Measurements from ENCODE around the gene ZBTB45.

ZBTB45 gene

GRCh38 chr19:58519355-58520256 is at the start of gene ZBTB45:
ZBTB45 (minus strand) TSS chr19:58519810; CDS start chr19:58517673, 2,137 bp downstream.
- DNase-seq (ENCODE audit: low read depth), result peak; percentile 96

GRCh38 chr19:58568453-58569130 is 49.0 kb upstream of the ZBTB45 start:
- no peak for DNase-seq (ENCODE audit: low read depth)

DNA sequence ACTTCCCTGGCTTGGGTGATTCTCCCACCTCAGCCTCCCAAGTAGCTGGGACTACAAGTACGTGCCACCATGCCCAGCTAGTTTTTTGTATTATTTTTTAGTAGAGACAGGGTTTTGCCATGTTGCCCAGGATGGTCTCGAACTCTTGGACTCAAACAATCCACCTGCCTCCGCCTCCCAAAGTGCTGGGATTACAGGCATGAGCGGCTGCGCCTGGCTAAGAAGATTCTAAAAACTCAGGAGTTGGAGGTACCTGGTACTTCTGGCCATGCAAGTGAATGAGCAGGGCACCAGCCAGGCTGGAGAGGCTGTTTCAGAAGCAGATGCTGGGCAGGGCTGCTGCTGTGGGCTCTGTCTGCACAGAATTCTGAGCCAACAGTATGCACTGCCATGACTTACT is 47.4 kb upstream of the ZBTB45 start:
- no peak for DNase-seq (ENCODE audit: low read depth)

DNA sequence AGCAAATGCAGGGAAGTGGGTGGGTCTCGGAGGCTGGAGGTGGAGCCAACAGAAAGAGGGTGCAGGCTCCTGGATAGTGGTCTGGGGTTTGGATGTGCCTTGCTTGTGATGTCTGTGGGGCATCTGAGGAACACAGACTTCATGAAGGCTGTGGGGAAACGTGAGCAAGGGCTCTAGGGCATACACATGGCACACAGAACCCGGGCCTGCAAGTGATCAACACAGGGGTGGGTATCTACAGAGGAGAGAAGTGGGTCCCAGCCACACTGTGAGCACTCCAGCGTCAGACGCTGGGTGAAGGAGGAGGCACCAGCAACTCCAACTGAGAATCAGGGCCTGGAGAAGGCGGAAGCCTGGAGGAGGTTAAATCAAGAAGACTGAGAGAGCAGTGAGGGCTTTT is 44.2 kb upstream of the ZBTB45 start:
- DNase-seq (ENCODE audit: low read depth), result no peak

- DNase-seq (ENCODE audit: low read depth), result no peak
These were observed 43.5 kb upstream of the ZBTB45 start for GRCh38 chr19:58563034-58563573.

GRCh38 chr19:58562122-58563033 is 42.8 kb upstream of the ZBTB45 start:
- peak; percentile 39 for DNase-seq (ENCODE audit: low read depth)

- DNase-seq (ENCODE audit: low read depth), result no peak
These were observed 41.9 kb upstream of the ZBTB45 start for GRCh38 chr19:58561373-58562121.

DNA sequence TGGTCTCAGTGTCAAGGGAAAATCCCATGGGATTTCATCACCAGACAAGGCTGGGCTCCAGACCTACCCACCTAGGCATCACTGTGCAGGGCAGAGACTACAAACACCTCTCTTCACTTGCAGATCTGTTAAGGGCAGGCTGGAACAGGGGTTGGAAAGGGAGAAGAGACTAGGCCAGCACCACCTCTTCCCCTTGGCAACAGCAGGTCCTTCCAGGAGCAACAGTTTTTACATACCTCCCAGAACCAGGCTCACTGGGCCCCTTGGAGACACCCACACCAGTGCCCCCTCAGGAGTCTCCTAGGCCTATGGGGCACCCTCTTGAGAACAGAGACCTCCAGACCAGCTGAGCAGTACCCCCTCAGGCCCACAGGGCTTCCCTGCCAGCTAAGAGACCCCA is 41.3 kb upstream of the ZBTB45 start:
- no peak for DNase-seq (ENCODE audit: low read depth)

DNA sequence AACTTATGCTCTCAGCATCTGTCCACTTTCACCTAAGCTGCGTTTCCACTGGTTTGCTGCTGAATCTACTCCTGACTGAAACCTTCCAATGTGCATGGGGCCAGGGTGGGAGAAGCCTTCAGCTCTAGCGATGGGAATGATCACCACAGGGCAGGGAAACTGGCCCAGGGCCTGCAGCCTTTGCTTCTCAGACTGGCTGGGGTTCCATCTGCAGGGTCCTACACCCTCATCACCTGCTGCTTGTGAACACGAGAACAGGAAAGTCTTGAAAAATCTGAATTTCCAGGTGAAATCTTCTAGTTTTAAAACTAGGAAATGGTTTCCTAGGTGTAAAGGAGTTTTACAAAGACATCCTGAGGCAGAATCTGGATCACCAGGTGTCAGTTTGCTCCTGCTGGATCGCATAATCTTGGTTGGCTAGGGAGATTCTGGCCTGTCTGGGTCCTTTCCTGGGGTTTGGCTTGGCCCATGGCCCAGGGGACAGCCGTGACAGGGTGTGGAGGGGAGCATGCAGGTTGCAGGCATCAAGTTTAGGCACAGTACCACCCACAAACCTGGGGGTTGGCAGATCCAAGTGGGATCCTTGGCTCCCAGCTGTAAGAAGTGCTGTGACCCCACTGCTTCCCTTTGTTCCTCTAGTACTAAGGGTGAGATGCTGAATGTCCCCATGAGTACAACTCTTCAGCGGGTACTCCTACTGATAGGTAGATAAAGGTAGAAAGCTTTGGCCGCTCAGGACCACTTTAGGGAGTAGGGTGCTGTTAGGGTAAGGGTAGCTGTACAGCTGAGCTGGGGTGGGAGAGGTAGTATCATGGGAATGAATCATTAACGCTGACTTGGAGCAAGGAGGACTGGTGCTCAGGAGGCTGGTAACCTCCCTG is 40.6 kb upstream of the ZBTB45 start:
- no peak for DNase-seq (ENCODE audit: low read depth)

GRCh38 chr19:58559275-58560006 is 39.8 kb upstream of the ZBTB45 start:
- DNase-seq (ENCODE audit: low read depth), result peak; percentile 89

- peak; percentile 96 for DNase-seq (ENCODE audit: low read depth)
These were observed 39.1 kb upstream of the ZBTB45 start for GRCh38 chr19:58558623-58559274.

DNA sequence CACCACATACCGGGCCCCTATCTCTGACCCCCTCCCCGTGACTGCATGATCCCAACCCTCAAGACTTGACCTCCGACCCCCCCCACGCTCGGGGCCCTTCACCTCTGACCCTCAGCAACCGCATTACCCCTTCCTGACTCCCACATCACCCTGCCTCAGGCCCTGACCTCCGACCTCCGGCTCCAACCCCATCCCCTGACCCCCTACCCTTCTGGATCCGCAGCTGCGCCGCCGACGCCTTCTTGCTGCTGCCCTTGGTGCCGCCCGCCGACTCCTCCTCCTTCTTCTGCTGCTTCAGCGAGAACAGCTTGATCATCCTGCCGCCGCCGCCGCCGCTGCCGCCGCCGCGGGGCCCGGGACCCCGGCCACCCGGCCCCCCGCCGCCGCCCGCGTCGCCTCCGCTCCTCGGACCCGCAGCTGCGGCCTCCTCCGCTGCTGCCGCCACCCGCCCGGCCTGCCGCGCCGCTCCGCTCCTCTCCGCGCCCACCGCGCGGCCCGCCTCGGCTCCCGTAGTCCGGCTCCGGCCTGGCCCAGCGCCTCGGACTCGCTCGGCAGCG is 38.5 kb upstream of the ZBTB45 start, which contains the start of gene UBE2M:
TSS of gene UBE2M (minus strand) at position 546 of the 557 bp plus-strand sequence. CDS start at position 316, 230 bp downstream.
- DNase-seq (ENCODE audit: low read depth), result peak; percentile 37

GRCh38 chr19:58557221-58558065 is 37.8 kb upstream of the ZBTB45 start:
- no peak for DNase-seq (ENCODE audit: low read depth)

DNA sequence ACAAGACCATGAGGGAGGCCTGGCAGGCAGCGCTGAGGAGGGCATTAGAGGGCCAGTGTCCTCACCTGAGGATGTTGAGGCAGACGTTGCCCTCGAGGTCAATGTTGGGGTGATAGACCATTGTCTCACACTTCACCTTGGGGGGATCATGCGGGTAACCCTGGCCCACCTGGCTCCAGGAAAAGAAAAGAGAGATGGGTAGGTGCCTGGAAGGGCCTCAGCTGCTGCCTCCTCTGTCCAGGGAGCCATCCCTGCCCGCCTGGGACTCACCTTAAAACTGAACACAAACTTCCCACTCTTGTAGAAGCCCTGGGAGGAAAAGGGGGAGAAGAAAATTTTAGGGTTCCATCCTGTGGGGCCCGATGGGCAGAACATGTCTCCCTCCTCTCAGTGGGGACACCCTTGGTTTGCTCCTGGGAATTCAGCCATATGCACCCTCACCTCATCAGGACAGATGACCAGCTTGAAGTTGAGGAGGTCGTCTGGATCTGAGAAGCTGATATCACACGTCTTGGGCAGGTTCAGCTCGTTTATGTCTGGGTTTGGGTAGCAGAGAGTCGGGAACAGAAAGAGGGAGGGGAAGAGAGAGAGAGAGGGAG is 37.1 kb upstream of the ZBTB45 start:
- DNase-seq (ENCODE audit: low read depth), result no peak

DNA sequence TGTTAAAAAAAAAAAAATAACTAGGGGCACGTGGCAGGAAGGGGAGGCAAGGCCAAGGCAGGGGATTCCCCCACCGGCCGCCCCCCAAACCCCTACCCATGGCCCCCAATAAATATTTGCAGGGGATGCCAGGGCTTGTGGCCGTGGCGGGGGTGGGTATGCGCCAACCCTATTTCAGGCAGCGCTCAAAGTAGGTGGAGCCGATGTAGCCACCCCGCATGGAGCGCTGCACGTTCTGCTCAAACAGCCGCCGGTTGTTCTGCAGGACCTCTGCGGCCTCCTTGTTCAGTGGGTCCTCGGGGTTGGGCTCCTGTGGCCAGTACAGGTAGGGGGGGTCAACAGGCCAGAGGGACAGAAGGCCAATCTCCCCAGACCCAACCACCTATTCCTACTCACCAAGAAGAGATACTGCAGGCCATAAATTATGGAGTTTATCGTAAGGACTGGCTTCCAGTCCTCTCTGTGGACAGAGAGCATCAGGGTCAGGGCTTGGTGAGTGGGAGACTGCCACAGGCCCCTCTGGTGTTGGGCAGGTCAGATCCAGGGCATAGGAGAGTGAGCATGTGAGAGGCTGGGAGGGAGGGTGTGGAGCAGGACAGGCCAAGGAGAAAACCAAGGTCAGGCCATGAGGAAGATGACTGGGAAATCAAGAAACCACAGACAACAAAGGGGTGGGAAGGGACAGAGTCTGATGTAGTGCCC is 36.5 kb upstream of the ZBTB45 start:
- no peak for DNase-seq (ENCODE audit: low read depth)

DNA sequence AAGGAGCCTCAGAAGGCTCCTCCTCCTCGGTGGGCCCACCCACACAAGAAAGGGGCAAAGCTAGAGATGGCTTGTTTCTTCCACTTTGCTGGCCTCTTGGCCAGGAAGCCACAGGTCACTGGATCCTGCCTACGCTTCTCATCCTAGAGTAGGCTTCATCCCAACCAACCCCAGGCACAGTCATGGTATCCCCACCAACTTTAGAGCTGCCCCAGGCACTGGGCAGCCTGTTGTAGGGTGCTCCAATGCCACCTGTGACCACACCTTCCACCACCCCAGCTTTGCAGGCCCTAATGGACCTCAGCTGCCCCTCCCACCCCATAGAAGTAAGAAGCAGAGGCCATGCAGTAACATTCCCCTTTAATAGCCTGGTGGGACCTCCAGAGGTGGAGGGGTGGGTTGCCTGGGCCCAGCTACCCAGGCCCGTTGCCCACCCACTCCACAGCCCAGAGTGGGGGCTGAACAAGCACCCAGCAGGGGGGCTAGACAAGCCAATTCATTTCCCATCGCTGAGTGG is 35.8 kb upstream of the ZBTB45 start:
- DNase-seq (ENCODE audit: low read depth), result no peak
